Activated naive CD8-positive, alpha-beta T cell treated with anti-CD3 and anti-CD28 coated beads for 36 hours (primary cell): ENCODE data around the gene SERPING1. TPM values are rescaled to one million over a fixed set of nuclear protein-coding genes. Genes with fewer than 3 reads are reported as not detected.

Experiments
- DNase-seq: peaks from one replicate; pipeline ENCODE4 v3.0.0; 2021
- H3K27ac Mint-ChIP-seq: one replicate; pipeline ENCODE4 v1.8.0; 2022; ENCODE audit warnings: mild to moderate bottlenecking, moderate library complexity, mixed read lengths
- H3K27me3 Mint-ChIP-seq: one replicate; pipeline ENCODE4 v1.8.0; 2022; ENCODE audit warnings: mild to moderate bottlenecking, mixed read lengths
- H3K36me3 Mint-ChIP-seq: one replicate; pipeline ENCODE4 v1.8.0; 2021; ENCODE audit warnings: mild to moderate bottlenecking, mixed read lengths
- H3K4me1 Mint-ChIP-seq: one replicate; pipeline ENCODE4 v1.8.0; 2021; ENCODE audit warnings: mixed read lengths
- H3K4me3 Mint-ChIP-seq: one replicate; pipeline ENCODE4 v1.8.0; 2022; ENCODE audit warnings: mild to moderate bottlenecking, moderate library complexity, mixed read lengths
- H3K9me3 Mint-ChIP-seq: one replicate; pipeline ENCODE4 v1.8.0; 2022; ENCODE audit warnings: mixed read lengths
- total RNA-seq, 2 experiments: library from RNA; stranded (reverse); gene quantifications; one replicate each; pipeline ENCODE4 v1.2.3, GENCODE V29; 2021

SERPING1 gene
- total RNA-seq, 2 experiments from 2014 or later: 0.41 to 0.68 TPM

GRCh38 chr11:57574061-57574460 lies 23.4 kb upstream of the SERPING1 start:
- H3K27me3 Mint-ChIP-seq: no peaks in the 10 kb centered on the region
- H3K4me3 Mint-ChIP-seq: no peak overlapping the region
- H3K4me1 Mint-ChIP-seq: peaks cover 6% of the 10 kb centered on the region
- no peak for DNase-seq
- H3K36me3 Mint-ChIP-seq: no peaks in the 10 kb centered on the region
- no peaks in the 10 kb centered on the region for H3K9me3 Mint-ChIP-seq
- no peak overlapping the region for H3K27ac Mint-ChIP-seq

- Mint-ChIP-seq H3K27ac (no peak overlapping the region), H3K9me3 (no peaks in the 10 kb centered on the region), H3K4me3 (no peak overlapping the region), H3K36me3 (no peaks in the 10 kb centered on the region), H3K27me3 (no peaks in the 10 kb centered on the region), H3K4me1 (no peaks in the 10 kb centered on the region)
- no peak for DNase-seq
Observed at GRCh38 chr11:57584341-57584740, 13.1 kb upstream of the SERPING1 start.

GRCh38 chr11:57585301-57585700 lies 12.2 kb upstream of the SERPING1 start:
- no peak for DNase-seq
- H3K4me1 Mint-ChIP-seq: no peaks in the 10 kb centered on the region
- no peaks in the 10 kb centered on the region for H3K36me3 Mint-ChIP-seq
- H3K27me3 Mint-ChIP-seq: no peaks in the 10 kb centered on the region
- no peak overlapping the region for H3K27ac Mint-ChIP-seq
- no peaks in the 10 kb centered on the region for H3K9me3 Mint-ChIP-seq
- no peak overlapping the region for H3K4me3 Mint-ChIP-seq

- Mint-ChIP-seq H3K27ac (no peak overlapping the region), H3K4me1 (no peaks in the 10 kb centered on the region)
Observed at GRCh38 chr11:57586711-57587245, 10.7 kb upstream of the SERPING1 start.

GRCh38 chr11:57588046-57588710 lies 9.3 kb upstream of the SERPING1 start:
- Mint-ChIP-seq H3K9me3 (no peaks in the 10 kb centered on the region), H3K36me3 (no peaks in the 10 kb centered on the region), H3K4me1 (no peaks in the 10 kb centered on the region), H3K4me3 (no peak overlapping the region), H3K27ac (no peak overlapping the region), H3K27me3 (no peaks in the 10 kb centered on the region)
- no peak for DNase-seq

More at GRCh38 chr11:57586711-57587245, 10.7 kb upstream of the SERPING1 start:
- H3K36me3 Mint-ChIP-seq: no peaks in the 10 kb centered on the region
- no peak overlapping the region for H3K4me3 Mint-ChIP-seq
- DNase-seq: no peak
- no peaks in the 10 kb centered on the region for H3K27me3 Mint-ChIP-seq
- H3K9me3 Mint-ChIP-seq: no peaks in the 10 kb centered on the region

- H3K36me3 Mint-ChIP-seq: no peaks in the 10 kb centered on the region
- H3K27me3 Mint-ChIP-seq: peaks cover 33% of the 10 kb centered on the region
- H3K27ac Mint-ChIP-seq: no peak overlapping the region
- H3K4me1 Mint-ChIP-seq: no peaks in the 10 kb centered on the region
- no peak overlapping the region for H3K4me3 Mint-ChIP-seq
- no peaks in the 10 kb centered on the region for H3K9me3 Mint-ChIP-seq
- DNase-seq: no peak
Observed at GRCh38 chr11:57596266-57596885, 1.1 kb upstream of the SERPING1 start.

GRCh38 chr11:57597916-57598830 lies 688 bp downstream of the SERPING1 start:
- no peak overlapping the region for H3K4me3 Mint-ChIP-seq

GRCh38 chr11:57598831-57599155 lies 1.3 kb downstream of the SERPING1 start:
- Mint-ChIP-seq H3K27me3 (peaks cover 33% of the 10 kb centered on the region), H3K4me1 (no peaks in the 10 kb centered on the region), H3K27ac (no peak overlapping the region), H3K36me3 (no peaks in the 10 kb centered on the region), H3K9me3 (no peaks in the 10 kb centered on the region), H3K4me3 (no peak overlapping the region)
- DNase-seq: no peak

More at GRCh38 chr11:57597916-57598830, 688 bp downstream of the SERPING1 start:
- H3K4me1 Mint-ChIP-seq: no peaks in the 10 kb centered on the region
- H3K36me3 Mint-ChIP-seq: no peaks in the 10 kb centered on the region
- DNase-seq: no peak
- no peaks in the 10 kb centered on the region for H3K9me3 Mint-ChIP-seq
- H3K27me3 Mint-ChIP-seq: peaks cover 33% of the 10 kb centered on the region
- no peak overlapping the region for H3K27ac Mint-ChIP-seq

- Mint-ChIP-seq H3K27me3 (peaks cover 30% of the 10 kb centered on the region), H3K27ac (no peak overlapping the region), H3K9me3 (no peaks in the 10 kb centered on the region), H3K36me3 (no peaks in the 10 kb centered on the region), H3K4me3 (no peak overlapping the region), H3K4me1 (peaks cover 2% of the 10 kb centered on the region)
- DNase-seq: no peak
Observed at GRCh38 chr11:57599381-57599780, 1.9 kb downstream of the SERPING1 start.

GRCh38 chr11:57601297-57601696 lies 3.8 kb downstream of the SERPING1 start:
- H3K36me3 Mint-ChIP-seq: no peaks in the 10 kb centered on the region
- peaks cover 30% of the 10 kb centered on the region for H3K27me3 Mint-ChIP-seq
- peaks cover 2% of the 10 kb centered on the region for H3K4me1 Mint-ChIP-seq
- DNase-seq: no peak
- no peak overlapping the region for H3K27ac Mint-ChIP-seq
- H3K9me3 Mint-ChIP-seq: no peaks in the 10 kb centered on the region
- H3K4me3 Mint-ChIP-seq: no peak overlapping the region

GRCh38 chr11:57604296-57605027 lies 7.0 kb downstream of the SERPING1 start:
- H3K36me3 Mint-ChIP-seq: no peaks in the 10 kb centered on the region
- no peak for DNase-seq
- H3K4me1 Mint-ChIP-seq: peaks cover 2% of the 10 kb centered on the region
- H3K9me3 Mint-ChIP-seq: no peaks in the 10 kb centered on the region
- peaks cover under 1% of the 10 kb centered on the region for H3K27me3 Mint-ChIP-seq
- no peak overlapping the region for H3K4me3 Mint-ChIP-seq
- no peak overlapping the region for H3K27ac Mint-ChIP-seq

GRCh38 chr11:57605028-57605420 lies 7.5 kb downstream of the SERPING1 start:
- no peak for DNase-seq
- no peaks in the 10 kb centered on the region for H3K36me3 Mint-ChIP-seq
- no peaks in the 10 kb centered on the region for H3K27me3 Mint-ChIP-seq
- no peaks in the 10 kb centered on the region for H3K9me3 Mint-ChIP-seq
- peaks cover 2% of the 10 kb centered on the region for H3K4me1 Mint-ChIP-seq
- H3K4me3 Mint-ChIP-seq: no peak overlapping the region
- H3K27ac Mint-ChIP-seq: no peak overlapping the region

GRCh38 chr11:57610170-57610569 lies 12.7 kb downstream of the SERPING1 start:
- no peaks in the 10 kb centered on the region for H3K4me1 Mint-ChIP-seq
- no peaks in the 10 kb centered on the region for H3K36me3 Mint-ChIP-seq
- H3K27me3 Mint-ChIP-seq: peaks cover 6% of the 10 kb centered on the region

GRCh38 chr11:57614234-57614772 lies 16.8 kb downstream of the SERPING1 start:
- Mint-ChIP-seq H3K4me3 (no peak overlapping the region), H3K27me3 (peaks cover 6% of the 10 kb centered on the region), H3K36me3 (no peaks in the 10 kb centered on the region), H3K27ac (no peak overlapping the region), H3K9me3 (peaks cover 2% of the 10 kb centered on the region), H3K4me1 (no peaks in the 10 kb centered on the region)
- DNase-seq: no peak

More at GRCh38 chr11:57610170-57610569, 12.7 kb downstream of the SERPING1 start:
- DNase-seq: no peak
- Mint-ChIP-seq H3K4me3 (no peak overlapping the region), H3K9me3 (no peaks in the 10 kb centered on the region), H3K27ac (no peak overlapping the region)
